B cell (primary cell): ENCODE data around the gene ITGB8. TPM values are rescaled to one million over a fixed set of nuclear protein-coding genes. Genes with fewer than 3 reads are reported as not detected.

ENCODE experiments used
- ATAC-seq: fragments of 200-7000 bp; cut with Tn5 transposase; one replicate; pipeline ENCODE4 v1.10.0; 2021; ENCODE audit warnings: low read depth, mild to moderate bottlenecking, moderate number of reproducible peaks, moderate library complexity
- CTCF ChIA-PET: fragments of 350-600 bp; sonication (Branson Sonifier 250); formaldehyde crosslinking; loops from one replicate; lab custom pipeline; 2021; ENCODE audit warnings: antibody characterized with exemption, inconsistent platforms; lab: Charles Lee
- POLR2A ChIA-PET: fragments of 350-600 bp; sonication (Branson Sonifier 250); formaldehyde crosslinking; loops from one replicate; lab custom pipeline; 2021; ENCODE audit warnings: antibody characterized with exemption; lab: Charles Lee
- DNase-seq: peaks from one replicate; pipeline ENCODE4 v3.0.0; 2013
- H2AFZ ChIP-seq: 2 replicates; pipeline ENCODE4 v1.6.1; 2012; ENCODE audit warnings: mild to moderate bottlenecking, low read depth, low read length; ENCODE audit not compliant: insufficient read depth, poor library complexity, severe bottlenecking
- H3K27ac ChIP-seq, 2 donors: 1 replicate in 1 of 2; 2 replicates in 1 of 2; pipeline ENCODE4 v1.5.1; 2012 to 2013; ENCODE audit warnings: low read length in 2 of 2, mild to moderate bottlenecking in 2 of 2, moderate library complexity in 1 of 2
- H3K27me3 ChIP-seq, 4 experiments: fragments of 200-600 bp in 1 of 4; sonication (generic) in 1 of 4; replicated peaks in 1 of 4; 1 replicate in 2 of 4; 2 replicates in 2 of 4; pipeline versions ENCODE4 v1.6.1 to v1.7.0; 2013 to 2016; ENCODE audit warnings: low read length in 3 of 4, mild to moderate bottlenecking in 2 of 4, mixed read lengths in 1 of 4, moderate library complexity in 1 of 4; ENCODE audit not compliant: insufficient read depth in 4 of 4, control insufficient read depth in 3 of 4; ENCODE audit errors: control extremely low read depth in 1 of 4
- H3K36me3 ChIP-seq, 2 experiments: replicated peaks in 1 of 2; 1 replicate in 1 of 2; 2 replicates in 1 of 2; pipeline versions ENCODE4 v1.6.1 to v1.7.1; 2013; ENCODE audit warnings: low read length in 1 of 2; ENCODE audit not compliant: insufficient read depth in 2 of 2, control insufficient read depth in 1 of 2; ENCODE audit errors: control extremely low read depth in 1 of 2, extremely low read depth in 1 of 2
- H3K4me1 ChIP-seq, 2 donors: fragments of 200-600 bp in 1 of 2; sonication (generic) in 1 of 2; 1 replicate in 1 of 2; 2 replicates in 1 of 2; pipeline versions ENCODE4 v1.5.1 to v1.6.1; 2013 to 2017; ENCODE audit warnings: low read length in 2 of 2; ENCODE audit not compliant: control insufficient read depth in 2 of 2, insufficient read depth in 2 of 2
- H3K4me2 ChIP-seq: replicated peaks from 2 replicates; pipeline ENCODE3; 2012; ENCODE audit warnings: mild to moderate bottlenecking, low read depth, low read length; ENCODE audit not compliant: poor library complexity, severe bottlenecking
- H3K4me3 ChIP-seq, 5 experiments: fragments of 200-600 bp in 1 of 5; sonication (generic) in 1 of 5; 1 replicate in 3 of 5; 2 replicates in 2 of 5; pipeline versions ENCODE4 v1.5.1 to v1.7.0; 2011 to 2016; ENCODE audit warnings: low read length in 4 of 5, mild to moderate bottlenecking in 4 of 5, low read depth in 2 of 5, control low read depth in 1 of 5, moderate library complexity in 1 of 5; ENCODE audit not compliant: insufficient read depth in 1 of 5; ENCODE audit errors: control extremely low read depth in 1 of 5, extremely low read depth in 1 of 5
- H3K79me2 ChIP-seq: fragments of 200-600 bp; sonication (generic); one replicate; pipeline ENCODE4 v1.6.0; 2016; ENCODE audit warnings: low read length; ENCODE audit not compliant: control insufficient read depth, insufficient read depth
- H3K9ac ChIP-seq: fragments of 200-600 bp; sonication (generic); 2 replicates; pipeline ENCODE4 v1.6.1; 2017; ENCODE audit warnings: mild to moderate bottlenecking, low read length, moderate library complexity
- H3K9me3 ChIP-seq, 3 donors: one replicate each; pipeline versions ENCODE4 v1.6.1 to v1.7.1; 2013; ENCODE audit warnings: low read length in 2 of 3; ENCODE audit not compliant: control insufficient read depth in 2 of 3, insufficient read depth in 1 of 3; ENCODE audit errors: control extremely low read depth in 1 of 3
- H4K20me1 ChIP-seq: 2 replicates; pipeline ENCODE4 v1.6.0; 2012; ENCODE audit warnings: mild to moderate bottlenecking, low read length; ENCODE audit not compliant: insufficient read depth, control insufficient read depth, poor library complexity, severe bottlenecking
- H3K27ac Mint-ChIP-seq: one replicate; pipeline ENCODE4 v1.8.0; 2021; ENCODE audit warnings: mixed read lengths
- H3K27me3 Mint-ChIP-seq: one replicate; pipeline ENCODE4 v1.8.0; 2021; ENCODE audit warnings: mixed read lengths
- H3K4me1 Mint-ChIP-seq: one replicate; pipeline ENCODE4 v1.8.0; 2021; ENCODE audit warnings: mixed read lengths
- H3K4me3 Mint-ChIP-seq: one replicate; pipeline ENCODE4 v1.8.0; 2021; ENCODE audit warnings: mixed read lengths
- H3K9me3 Mint-ChIP-seq: one replicate; pipeline ENCODE4 v1.8.0; 2022; ENCODE audit warnings: mixed read lengths; ENCODE audit not compliant: insufficient read depth
- CTCF ChIP-seq: fragments of 200-600 bp; IDR thresholded peaks from one replicate; pipeline ENCODE4 v1.8.0; 2022; ENCODE audit warnings: antibody characterized with exemption, mild to moderate bottlenecking
- EZH2 ChIP-seq: IDR thresholded peaks from 2 replicates; pipeline ENCODE4 v1.6.1; 2012; ENCODE audit warnings: borderline replicate concordance, low read depth, mild to moderate bottlenecking, moderate library complexity, low read length; ENCODE audit not compliant: insufficient read depth, poor library complexity, severe bottlenecking
- WGBS: methylation state at CpG from one replicate; pipeline ENCODE4 v1.1.5; 2013; ENCODE audit warnings: missing lambda C conversion rate; ENCODE audit not compliant: insufficient coverage; 5-methylcytosine and 5-hydroxymethylcytosine counted together
- intact Hi-C: fragments of 100-400 bp; cut with micrococcal nuclease; formaldehyde crosslinking; loops from one replicate; pipeline ENCODE4 v1.10.0; 2022
- polyA plus RNA-seq: library from polyadenylated mRNA; depleted of rRNA; stranded (reverse); fragments of >200 nt; gene quantifications from 2 replicates; pipeline ENCODE4 v1.2.3, GENCODE V29; 2012
- total RNA-seq, 2 donors: library from RNA; stranded (reverse); fragments of 120-200 nt in 1 of 2; gene quantifications; 1 replicate in 1 of 2; 2 replicates in 1 of 2; pipeline versions ENCODE4 v1.2.3 to v1.2.4, GENCODE V29; 2013 to 2022

Gene ITGB8
- total and polyA plus RNA-seq, 2 donors (not counting 1 experiment from before 2014, with no cell fraction given): 0.01 to 0.30 TPM

GRCh38 chr7:20362574-20363253 lies 32.0 kb downstream of the ITGB8 start:
- Histone ChIP-seq H3K9me3 (no peaks in the 10 kb centered on the region), H3K36me3 (no peaks in the 10 kb centered on the region), H2AFZ (no peak overlapping the region), H3K79me2 (no peaks in the 10 kb centered on the region), H3K4me3 (no peak overlapping the region), H4K20me1 (no peaks in the 10 kb centered on the region), H3K27ac (no peak overlapping the region), H3K9ac (no peak overlapping the region), H3K4me2 (no peak overlapping the region), H3K4me1 (no peaks in the 10 kb centered on the region), H3K27me3 (peaks cover 0 to 4% (median 0%) of the 10 kb centered on the region in 4 experiments)
- H3K4me1 Mint-ChIP-seq: no peaks in the 10 kb centered on the region
- H3K27me3 Mint-ChIP-seq: peaks cover 13% of the 10 kb centered on the region
- CTCF ChIA-PET: no interaction called here
- no CpG with 5 or more reads among the region's 2 CpGs for WGBS
- no peak overlapping the region for H3K27ac Mint-ChIP-seq
- H3K4me3 Mint-ChIP-seq: no peak overlapping the region
- TF ChIP-seq EZH2 (no peak), CTCF (no peak)
- POLR2A ChIA-PET: no interaction called here
- no peak for ATAC-seq
- no peak for DNase-seq
- intact Hi-C loops: no loop called here
- H3K9me3 Mint-ChIP-seq: no peaks in the 10 kb centered on the region

GRCh38 chr7:20364571-20365196 lies 34.0 kb downstream of the ITGB8 start:
- H3K4me3 Mint-ChIP-seq: no peak overlapping the region
- no peaks in the 10 kb centered on the region for H3K4me1 Mint-ChIP-seq
- peaks cover 0 to 4% (median 0%) of the 10 kb centered on the region in 4 experiments for H3K27me3 ChIP-seq
- DNase-seq: no peak
- ATAC-seq: no peak
- no peaks in the 10 kb centered on the region for H3K36me3 ChIP-seq
- no peaks in the 10 kb centered on the region for H3K4me1 ChIP-seq
- no peaks in the 10 kb centered on the region for H4K20me1 ChIP-seq
- 90% methylated on average over 4 of the region's 4 CpGs for WGBS
- no peak overlapping the region for H2AFZ ChIP-seq
- no peak overlapping the region for H3K27ac Mint-ChIP-seq
- H3K4me2 ChIP-seq: no peak overlapping the region
- ChIA-PET CTCF (no interaction called here), POLR2A (no interaction called here)
- no peaks in the 10 kb centered on the region for H3K9me3 ChIP-seq
- no peak overlapping the region for H3K9ac ChIP-seq
- no peak for TF ChIP-seq EZH2
- TF ChIP-seq CTCF: no peak
- no peak overlapping the region for H3K4me3 ChIP-seq
- intact Hi-C loops: no loop called here
- H3K27me3 Mint-ChIP-seq: peaks cover 10% of the 10 kb centered on the region
- H3K79me2 ChIP-seq: no peaks in the 10 kb centered on the region
- H3K9me3 Mint-ChIP-seq: no peaks in the 10 kb centered on the region
- no peak overlapping the region for H3K27ac ChIP-seq
